ENCODE measurements around the gene CLSTN2.

Gene CLSTN2

GRCh38 chr3:140573011-140573410 lies 638.0 kb downstream of the CLSTN2 start:
- DNase-seq: no peak

GRCh38 chr3:140574375-140574774 lies 639.4 kb downstream of the CLSTN2 start:
- DNase-seq: no peak

GRCh38 chr3:140576449-140576848 lies 641.5 kb downstream of the CLSTN2 start:
- DNase-seq: no peak

- no peak for DNase-seq
Measured at GRCh38 chr3:140577911-140578310, 642.9 kb downstream of the CLSTN2 start.

- DNase-seq: no peak
Measured at GRCh38 chr3:140579260-140579659, 644.3 kb downstream of the CLSTN2 start.

- no peak for DNase-seq
Measured at GRCh38 chr3:140580746-140581145, 645.8 kb downstream of the CLSTN2 start.

- DNase-seq: no peak
Measured at GRCh38 chr3:140584549-140584948, 649.6 kb downstream of the CLSTN2 start.

- no peak for DNase-seq
Measured at GRCh38 chr3:140585828-140586227, 650.8 kb downstream of the CLSTN2 start.

- DNase-seq: no peak
Measured at GRCh38 chr3:140586311-140586710, 651.3 kb downstream of the CLSTN2 start.

- DNase-seq: no peak
Measured at GRCh38 chr3:140588558-140588957, 653.6 kb downstream of the CLSTN2 start.

- DNase-seq: no peak
Measured at GRCh38 chr3:140593766-140594165, 658.8 kb downstream of the CLSTN2 start.

- DNase-seq: no peak
Measured at GRCh38 chr3:140595295-140595694, 660.3 kb downstream of the CLSTN2 start.

- no peak for DNase-seq
Measured at GRCh38 chr3:140597364-140597763, 662.4 kb downstream of the CLSTN2 start.

GRCh38 chr3:140597792-140598191 lies 662.8 kb downstream of the CLSTN2 start:
- DNase-seq: no peak

- no peak for DNase-seq
Measured at GRCh38 chr3:140599009-140599408, 664.0 kb downstream of the CLSTN2 start.

GRCh38 chr3:140599496-140599895 lies 664.5 kb downstream of the CLSTN2 start:
- DNase-seq: no peak

- no peak for DNase-seq
Measured at GRCh38 chr3:140601881-140602280, 666.9 kb downstream of the CLSTN2 start.

- no peak for DNase-seq
Measured at GRCh38 chr3:140602781-140603180, 667.8 kb downstream of the CLSTN2 start.

- no peak for DNase-seq
Measured at GRCh38 chr3:140603766-140604165, 668.8 kb downstream of the CLSTN2 start.

GRCh38 chr3:140610544-140610943 lies 675.6 kb downstream of the CLSTN2 start:
- no peak for DNase-seq

- DNase-seq: no peak
Measured at GRCh38 chr3:140614001-140614400, 679.0 kb downstream of the CLSTN2 start.

GRCh38 chr3:140617135-140617534 lies 682.1 kb downstream of the CLSTN2 start:
- DNase-seq: no peak

GRCh38 chr3:140626856-140627255 lies 691.9 kb downstream of the CLSTN2 start:
- no peak for DNase-seq
